Keratinocyte (primary cell): ENCODE measurements around the gene PNKP. TPM values are rescaled to one million over a fixed set of nuclear protein-coding genes. Genes with fewer than 3 reads are reported as not detected.

ENCODE experiments used
- DNase-seq: peaks from one replicate; pipeline ENCODE4 v3.0.0-alpha.2; 2011; ENCODE audit warnings: low read depth, missing footprints, low spot score
- FAIRE-seq: peaks from 2 replicates; lab custom pipeline; 2011; peaks lifted over from hg19 to GRCh38; lab: Jason Lieb, UNC
- H2AFZ ChIP-seq: 2 replicates; pipeline ENCODE4 v1.6.0; 2012; ENCODE audit warnings: low read length, control low read depth, inconsistent platforms; ENCODE audit not compliant: control insufficient read depth
- H3K27ac ChIP-seq: 2 replicates; pipeline ENCODE4 v1.5.1; 2011; ENCODE audit warnings: low read length; ENCODE audit not compliant: control insufficient read depth, insufficient read depth
- H3K27me3 ChIP-seq: 3 replicates; pipeline ENCODE4 v1.6.0; 2011; ENCODE audit warnings: low read length; ENCODE audit not compliant: control insufficient read depth, insufficient read depth; ENCODE audit errors: extremely low read depth
- H3K36me3 ChIP-seq, 2 experiments: 2 replicates in 1 of 2; 3 replicates in 1 of 2; pipeline ENCODE4 v1.5.1; 2011; ENCODE audit warnings: low read length in 2 of 2, mild to moderate bottlenecking in 1 of 2; ENCODE audit not compliant: control insufficient read depth in 2 of 2, insufficient read depth in 2 of 2; ENCODE audit errors: extremely low read depth in 1 of 2
- H3K4me1 ChIP-seq: 3 replicates; pipeline ENCODE4 v1.5.1; 2011; ENCODE audit warnings: low read length; ENCODE audit not compliant: control insufficient read depth, insufficient read depth; ENCODE audit errors: extremely low read depth
- H3K4me2 ChIP-seq: 3 replicates; pipeline ENCODE4 v1.6.0; 2011; ENCODE audit warnings: low read depth, low read length; ENCODE audit not compliant: control insufficient read depth, insufficient read depth; ENCODE audit errors: extremely low read depth
- H3K4me3 ChIP-seq, 3 experiments: fragments of 200-600 bp in 1 of 3; sonication (generic) in 1 of 3; 2 replicates in 2 of 3; 3 replicates in 1 of 3; pipeline ENCODE4 v1.5.1; 2011 to 2016; ENCODE audit warnings: low read length in 3 of 3, mild to moderate bottlenecking in 3 of 3, control low read depth in 2 of 3, inconsistent platforms in 1 of 3, low read depth in 1 of 3, mixed read lengths in 1 of 3, mixed run types in 1 of 3, moderate library complexity in 1 of 3; ENCODE audit not compliant: control insufficient read depth in 2 of 3, insufficient read depth in 2 of 3; ENCODE audit errors: extremely low read depth in 1 of 3
- H3K79me2 ChIP-seq: 2 replicates; pipeline ENCODE4 v1.6.0; 2012; ENCODE audit warnings: low read length; ENCODE audit not compliant: control insufficient read depth, insufficient read depth
- H3K9ac ChIP-seq: 3 replicates; pipeline ENCODE4 v1.6.0; 2011; ENCODE audit warnings: low read length; ENCODE audit not compliant: control insufficient read depth, insufficient read depth; ENCODE audit errors: extremely low read depth
- H3K9me1 ChIP-seq: 3 replicates; pipeline ENCODE4 v1.6.0; 2011; ENCODE audit warnings: low read length; ENCODE audit not compliant: control insufficient read depth, insufficient read depth; ENCODE audit errors: extremely low read depth
- H3K9me3 ChIP-seq: 2 replicates; pipeline ENCODE4 v1.5.1; 2012; ENCODE audit warnings: low read depth, low read length; ENCODE audit not compliant: control insufficient read depth
- H4K20me1 ChIP-seq: 3 replicates; pipeline ENCODE4 v1.6.0; 2011; ENCODE audit warnings: low read length; ENCODE audit not compliant: control insufficient read depth, insufficient read depth; ENCODE audit errors: extremely low read depth
- EZH2 ChIP-seq: IDR thresholded peaks from one replicate; pipeline ENCODE4 v1.6.1; 2012; ENCODE audit warnings: inconsistent platforms, mild to moderate bottlenecking, low read length, moderate library complexity
- dilution Hi-C: fragments of 300-500 bp; cut with MboI; formaldehyde crosslinking; loops from one replicate; pipeline ENCODE4 v1.7.0; 2020; ENCODE audit warnings: low sequenced_read_pairs; ENCODE audit not compliant: extremely low pct_ligation_motif_present
- polyA plus RNA-seq, 5 experiments: library from polyadenylated mRNA; depleted of rRNA in 3 of 5; stranded (reverse) in 3 of 5; stranded (forward) in 1 of 5; unstranded in 1 of 5; fragments of >200 nt; gene quantifications; 1 replicate in 1 of 5; 2 replicates in 3 of 5; 3 replicates in 1 of 5; pipeline versions ENCODE4 v1.2.1 to v1.2.3, GENCODE V29; 2011 to 2012; ENCODE audit warnings: missing spikeins in 2 of 5, low read depth in 1 of 5, low replicate concordance in 1 of 5
- TF ChIP-seq, protein P1 (sequence below), 3 experiments: IDR thresholded peaks in 1 of 3; conservative IDR thresholded peaks in 1 of 3; optimal IDR thresholded peaks in 1 of 3; 2 replicates in 2 of 3; 3 replicates in 1 of 3; pipeline versions ENCODE3 to v1.5.1; 2011; ENCODE audit warnings: low read length in 3 of 3, mild to moderate bottlenecking in 3 of 3, moderate library complexity in 2 of 3, control low read depth in 1 of 3, inconsistent platforms in 1 of 3; ENCODE audit not compliant: insufficient read depth in 2 of 3; ENCODE audit errors: extremely low read depth in 1 of 3

The PNKP gene
- polyA plus RNA-seq, 1 donor (not counting 4 experiments of a cell fraction or from before 2014, with no cell fraction given) = 19.3 TPM

DNA sequence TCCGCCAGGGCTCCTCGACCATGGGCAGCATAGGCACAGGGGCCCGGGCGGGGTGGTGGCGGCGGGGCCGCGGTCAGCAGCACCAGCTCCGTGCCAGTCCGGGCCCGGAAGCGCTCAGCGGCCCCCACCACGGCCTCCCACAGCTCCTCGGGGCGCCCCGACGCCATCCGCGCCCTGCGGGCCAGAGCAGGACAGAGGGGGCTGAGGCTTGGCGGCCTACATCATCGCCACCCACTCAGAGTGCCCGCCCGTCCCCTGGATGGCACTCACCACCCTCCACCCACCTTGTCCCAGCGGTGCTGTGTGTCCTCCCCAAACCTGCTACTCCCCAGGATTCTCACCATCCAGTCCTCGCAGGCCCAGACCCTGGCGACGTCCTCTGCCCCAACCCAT is 5.7 kb upstream of the PNKP start:
- peaks cover 22% of the 10 kb centered on the region for H3K4me1 ChIP-seq
- H3K4me2 ChIP-seq = no peak overlapping the region
- H3K4me3 ChIP-seq = no peak overlapping the region
- no peaks in the 10 kb centered on the region for H3K27me3 ChIP-seq
- no peak overlapping the region for H2AFZ ChIP-seq
- H3K36me3 ChIP-seq = peaks cover 12 to 24% of the 10 kb centered on the region in 2 experiments
- dilution Hi-C loops = no loop called here
- H3K27ac ChIP-seq = no peak overlapping the region
- no peak overlapping the region for H3K9ac ChIP-seq
- peaks cover 27% of the 10 kb centered on the region for H3K79me2 ChIP-seq
- no peak for DNase-seq
- H4K20me1 ChIP-seq = no peaks in the 10 kb centered on the region
- TF ChIP-seq, protein P1, sequence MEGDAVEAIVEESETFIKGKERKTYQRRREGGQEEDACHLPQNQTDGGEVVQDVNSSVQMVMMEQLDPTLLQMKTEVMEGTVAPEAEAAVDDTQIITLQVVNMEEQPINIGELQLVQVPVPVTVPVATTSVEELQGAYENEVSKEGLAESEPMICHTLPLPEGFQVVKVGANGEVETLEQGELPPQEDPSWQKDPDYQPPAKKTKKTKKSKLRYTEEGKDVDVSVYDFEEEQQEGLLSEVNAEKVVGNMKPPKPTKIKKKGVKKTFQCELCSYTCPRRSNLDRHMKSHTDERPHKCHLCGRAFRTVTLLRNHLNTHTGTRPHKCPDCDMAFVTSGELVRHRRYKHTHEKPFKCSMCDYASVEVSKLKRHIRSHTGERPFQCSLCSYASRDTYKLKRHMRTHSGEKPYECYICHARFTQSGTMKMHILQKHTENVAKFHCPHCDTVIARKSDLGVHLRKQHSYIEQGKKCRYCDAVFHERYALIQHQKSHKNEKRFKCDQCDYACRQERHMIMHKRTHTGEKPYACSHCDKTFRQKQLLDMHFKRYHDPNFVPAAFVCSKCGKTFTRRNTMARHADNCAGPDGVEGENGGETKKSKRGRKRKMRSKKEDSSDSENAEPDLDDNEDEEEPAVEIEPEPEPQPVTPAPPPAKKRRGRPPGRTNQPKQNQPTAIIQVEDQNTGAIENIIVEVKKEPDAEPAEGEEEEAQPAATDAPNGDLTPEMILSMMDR (optimal IDR thresholded peaks at IDR 0.05 in 1 of 3, IDR thresholded peaks at IDR 0.05 in 1 of 3, conservative IDR thresholded peaks at IDR 0.05 in 1 of 3; ENCODE audit: extremely low read depth in 1 of 3, insufficient read depth in 2 of 3, low read length in 3 of 3) = no peak
- TF ChIP-seq EZH2 = no peak
- H3K9me3 ChIP-seq = no peaks in the 10 kb centered on the region
- FAIRE-seq = no peak
- no peaks in the 10 kb centered on the region for H3K9me1 ChIP-seq

DNA sequence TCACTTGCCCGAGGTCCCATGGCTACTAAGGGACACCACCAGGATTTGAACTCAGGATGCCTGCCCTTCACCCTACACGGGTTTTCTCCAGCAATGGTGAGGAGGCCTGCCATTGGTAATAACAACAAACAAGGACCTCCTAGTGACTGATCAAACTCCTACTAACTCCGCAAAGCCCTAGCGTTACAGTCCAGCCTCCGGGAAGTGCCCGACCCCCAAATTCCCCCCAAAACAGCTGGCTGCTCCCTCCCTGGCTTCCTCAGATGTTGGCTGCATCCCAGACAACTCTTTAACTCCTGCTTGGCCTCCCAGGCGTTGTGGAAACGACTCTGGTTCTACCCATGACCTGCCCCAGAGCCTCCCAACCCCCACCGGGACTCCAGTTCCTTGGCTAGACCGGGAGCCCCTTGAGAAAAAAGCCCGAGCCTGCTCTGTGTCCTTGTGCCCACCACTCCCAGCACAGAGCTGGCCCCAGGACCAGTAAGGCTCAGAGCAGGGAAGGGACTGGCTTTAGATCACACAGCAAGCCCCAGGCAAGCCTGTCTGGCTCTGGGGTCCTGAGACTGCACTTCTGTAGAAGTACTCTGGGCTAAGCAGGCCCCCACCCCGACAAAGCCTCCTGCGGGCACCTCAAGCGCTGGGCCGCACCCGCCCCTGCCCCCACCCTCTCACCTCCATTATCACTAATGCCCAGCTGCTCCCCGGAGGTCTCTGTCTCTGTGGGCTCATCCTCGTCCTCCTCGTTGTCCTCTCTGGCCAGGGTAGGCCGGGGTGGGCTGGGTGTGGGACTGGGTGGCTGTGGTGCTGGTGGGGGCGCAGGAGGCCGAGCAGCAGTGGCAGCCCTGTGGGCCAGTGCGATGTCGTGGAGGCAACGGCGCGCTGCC is 5.1 kb upstream of the PNKP start:
- no peak overlapping the region for H2AFZ ChIP-seq
- no peak overlapping the region for H3K4me3 ChIP-seq
- no peaks in the 10 kb centered on the region for H3K9me3 ChIP-seq
- no peak for TF ChIP-seq EZH2
- TF ChIP-seq, protein P1 (optimal IDR thresholded peaks at IDR 0.05 in 1 of 3, IDR thresholded peaks at IDR 0.05 in 1 of 3, conservative IDR thresholded peaks at IDR 0.05 in 1 of 3; ENCODE audit: extremely low read depth in 1 of 3, insufficient read depth in 2 of 3, low read length in 3 of 3) = no peak
- DNase-seq = no peak
- peaks cover 27% of the 10 kb centered on the region for H3K79me2 ChIP-seq
- no peak for FAIRE-seq
- no peak overlapping the region for H3K4me2 ChIP-seq
- H3K36me3 ChIP-seq = peaks cover 12 to 24% of the 10 kb centered on the region in 2 experiments
- H3K4me1 ChIP-seq = peaks cover 22% of the 10 kb centered on the region
- dilution Hi-C loops = no loop called here
- no peaks in the 10 kb centered on the region for H3K27me3 ChIP-seq
- no peak overlapping the region for H3K27ac ChIP-seq
- H3K9ac ChIP-seq = no peak overlapping the region
- no peaks in the 10 kb centered on the region for H4K20me1 ChIP-seq
- no peaks in the 10 kb centered on the region for H3K9me1 ChIP-seq
